Measurements from ENCODE around the gene TSPEAR.

- TF ChIP-seq EZH2 (IDR thresholded peaks at IDR 0.05; ENCODE audit: borderline replicate concordance, low read depth, low read length) (no peak), ZBTB17 (CRISPR knock-in tag; IDR thresholded peaks at IDR 0.05) (no peak), MYC (IDR thresholded peaks at IDR 0.05; ENCODE audit: low read depth, low read length) (no peak), MYC (CRISPR knock-in tag; IDR thresholded peaks at IDR 0.05; ENCODE audit: borderline replicate concordance, low read depth) (no peak), CCNT2 (IDR thresholded peaks at IDR 0.05; ENCODE audit: borderline replicate concordance, extremely low read depth, insufficient read length, low read depth, low read length) (no peak), SMARCA4 (IDR thresholded peaks at IDR 0.05) (no peak)
- TF ChIP-seq, protein P1, sequence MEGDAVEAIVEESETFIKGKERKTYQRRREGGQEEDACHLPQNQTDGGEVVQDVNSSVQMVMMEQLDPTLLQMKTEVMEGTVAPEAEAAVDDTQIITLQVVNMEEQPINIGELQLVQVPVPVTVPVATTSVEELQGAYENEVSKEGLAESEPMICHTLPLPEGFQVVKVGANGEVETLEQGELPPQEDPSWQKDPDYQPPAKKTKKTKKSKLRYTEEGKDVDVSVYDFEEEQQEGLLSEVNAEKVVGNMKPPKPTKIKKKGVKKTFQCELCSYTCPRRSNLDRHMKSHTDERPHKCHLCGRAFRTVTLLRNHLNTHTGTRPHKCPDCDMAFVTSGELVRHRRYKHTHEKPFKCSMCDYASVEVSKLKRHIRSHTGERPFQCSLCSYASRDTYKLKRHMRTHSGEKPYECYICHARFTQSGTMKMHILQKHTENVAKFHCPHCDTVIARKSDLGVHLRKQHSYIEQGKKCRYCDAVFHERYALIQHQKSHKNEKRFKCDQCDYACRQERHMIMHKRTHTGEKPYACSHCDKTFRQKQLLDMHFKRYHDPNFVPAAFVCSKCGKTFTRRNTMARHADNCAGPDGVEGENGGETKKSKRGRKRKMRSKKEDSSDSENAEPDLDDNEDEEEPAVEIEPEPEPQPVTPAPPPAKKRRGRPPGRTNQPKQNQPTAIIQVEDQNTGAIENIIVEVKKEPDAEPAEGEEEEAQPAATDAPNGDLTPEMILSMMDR (IDR thresholded peaks at IDR 0.05 in 2 of 3, conservative IDR thresholded peaks at IDR 0.05 in 1 of 3; ENCODE audit: insufficient read depth in 2 of 3, low read depth in 1 of 3, low read length in 3 of 3): no peak
Measured at GRCh38 chr21:44704636-44705001, 6.8 kb downstream of the TSPEAR start.
